HL-60 (cell line): ENCODE data around the gene MLXIP.

Source experiments
- DNase-seq, 2 experiments: peaks; one replicate each; pipeline ENCODE4 v3.0.0-alpha.2; 2010 to 2020; ENCODE audit warnings: low read depth in 1 of 2, low spot score in 1 of 2
- H3K27ac ChIP-seq: fragments of 250-450 bp; sonication (Bioruptor Pico); replicated peaks from 2 replicates; pipeline ENCODE4 v1.5.1; 2020; ENCODE audit warnings: mild to moderate bottlenecking, moderate library complexity
- H3K27me3 ChIP-seq: fragments of 250-450 bp; sonication (Bioruptor Pico); 2 replicates; pipeline ENCODE4 v1.5.1; 2021; ENCODE audit warnings: mild to moderate bottlenecking, moderate library complexity; ENCODE audit not compliant: insufficient read depth, poor library complexity, severe bottlenecking
- H3K4me3 ChIP-seq: replicated peaks from 2 replicates; pipeline ENCODE4 v1.5.1; 2011; ENCODE audit warnings: mild to moderate bottlenecking, control low read depth, low read length; ENCODE audit not compliant: insufficient read depth
- GABPA ChIP-seq: IDR thresholded peaks from 2 replicates; pipeline ENCODE4 v1.6.1; 2012; ENCODE audit warnings: low read depth
- POLR2AphosphoS5 ChIP-seq: IDR thresholded peaks from 2 replicates; pipeline ENCODE4 v1.6.1; 2012; ENCODE audit warnings: low read depth
- SPI1 ChIP-seq: IDR thresholded peaks from 2 replicates; pipeline ENCODE4 v1.6.1; 2012; ENCODE audit warnings: low read depth, mild to moderate bottlenecking, borderline replicate concordance
- TF ChIP-seq, protein P1 (sequence below): IDR thresholded peaks from 2 replicates; pipeline ENCODE4 v1.6.1; 2012; ENCODE audit warnings: low read depth; ENCODE audit not compliant: insufficient replicate concordance
- TF ChIP-seq, protein P2 (sequence below): IDR thresholded peaks from one replicate; pipeline ENCODE4 v1.5.1; 2011; ENCODE audit warnings: low read length, control low read depth, inconsistent platforms; ENCODE audit not compliant: insufficient read depth

MLXIP gene

DNA sequence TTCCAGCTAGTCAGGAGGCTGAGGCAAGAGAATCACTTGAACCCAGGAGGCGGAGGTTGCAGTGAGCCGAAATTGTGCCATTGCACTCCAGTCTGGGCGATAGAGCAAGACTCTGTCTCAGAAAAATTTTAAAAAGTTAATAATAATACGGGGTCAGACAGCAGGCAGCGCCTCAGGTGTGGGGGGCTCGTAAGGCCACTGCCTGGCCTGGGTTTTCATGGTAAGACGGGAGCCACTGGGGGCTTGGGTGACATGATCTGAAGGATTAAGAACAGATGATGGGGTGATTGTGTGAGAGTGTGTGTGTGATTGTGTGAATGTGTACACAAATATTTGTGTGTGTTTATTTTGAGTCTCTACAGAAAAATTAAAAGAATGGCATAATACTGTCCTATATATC, 33.3 kb upstream of the MLXIP start:
- Histone ChIP-seq H3K27ac (no peak overlapping the region), H3K4me3 (no peak overlapping the region), H3K27me3 (no peaks in the 10 kb centered on the region)
- no peak for DNase-seq
- TF ChIP-seq, protein P1, sequence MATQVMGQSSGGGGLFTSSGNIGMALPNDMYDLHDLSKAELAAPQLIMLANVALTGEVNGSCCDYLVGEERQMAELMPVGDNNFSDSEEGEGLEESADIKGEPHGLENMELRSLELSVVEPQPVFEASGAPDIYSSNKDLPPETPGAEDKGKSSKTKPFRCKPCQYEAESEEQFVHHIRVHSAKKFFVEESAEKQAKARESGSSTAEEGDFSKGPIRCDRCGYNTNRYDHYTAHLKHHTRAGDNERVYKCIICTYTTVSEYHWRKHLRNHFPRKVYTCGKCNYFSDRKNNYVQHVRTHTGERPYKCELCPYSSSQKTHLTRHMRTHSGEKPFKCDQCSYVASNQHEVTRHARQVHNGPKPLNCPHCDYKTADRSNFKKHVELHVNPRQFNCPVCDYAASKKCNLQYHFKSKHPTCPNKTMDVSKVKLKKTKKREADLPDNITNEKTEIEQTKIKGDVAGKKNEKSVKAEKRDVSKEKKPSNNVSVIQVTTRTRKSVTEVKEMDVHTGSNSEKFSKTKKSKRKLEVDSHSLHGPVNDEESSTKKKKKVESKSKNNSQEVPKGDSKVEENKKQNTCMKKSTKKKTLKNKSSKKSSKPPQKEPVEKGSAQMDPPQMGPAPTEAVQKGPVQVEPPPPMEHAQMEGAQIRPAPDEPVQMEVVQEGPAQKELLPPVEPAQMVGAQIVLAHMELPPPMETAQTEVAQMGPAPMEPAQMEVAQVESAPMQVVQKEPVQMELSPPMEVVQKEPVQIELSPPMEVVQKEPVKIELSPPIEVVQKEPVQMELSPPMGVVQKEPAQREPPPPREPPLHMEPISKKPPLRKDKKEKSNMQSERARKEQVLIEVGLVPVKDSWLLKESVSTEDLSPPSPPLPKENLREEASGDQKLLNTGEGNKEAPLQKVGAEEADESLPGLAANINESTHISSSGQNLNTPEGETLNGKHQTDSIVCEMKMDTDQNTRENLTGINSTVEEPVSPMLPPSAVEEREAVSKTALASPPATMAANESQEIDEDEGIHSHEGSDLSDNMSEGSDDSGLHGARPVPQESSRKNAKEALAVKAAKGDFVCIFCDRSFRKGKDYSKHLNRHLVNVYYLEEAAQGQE, result no peak
- no peak for TF ChIP-seq POLR2AphosphoS5
- TF ChIP-seq, protein P2, sequence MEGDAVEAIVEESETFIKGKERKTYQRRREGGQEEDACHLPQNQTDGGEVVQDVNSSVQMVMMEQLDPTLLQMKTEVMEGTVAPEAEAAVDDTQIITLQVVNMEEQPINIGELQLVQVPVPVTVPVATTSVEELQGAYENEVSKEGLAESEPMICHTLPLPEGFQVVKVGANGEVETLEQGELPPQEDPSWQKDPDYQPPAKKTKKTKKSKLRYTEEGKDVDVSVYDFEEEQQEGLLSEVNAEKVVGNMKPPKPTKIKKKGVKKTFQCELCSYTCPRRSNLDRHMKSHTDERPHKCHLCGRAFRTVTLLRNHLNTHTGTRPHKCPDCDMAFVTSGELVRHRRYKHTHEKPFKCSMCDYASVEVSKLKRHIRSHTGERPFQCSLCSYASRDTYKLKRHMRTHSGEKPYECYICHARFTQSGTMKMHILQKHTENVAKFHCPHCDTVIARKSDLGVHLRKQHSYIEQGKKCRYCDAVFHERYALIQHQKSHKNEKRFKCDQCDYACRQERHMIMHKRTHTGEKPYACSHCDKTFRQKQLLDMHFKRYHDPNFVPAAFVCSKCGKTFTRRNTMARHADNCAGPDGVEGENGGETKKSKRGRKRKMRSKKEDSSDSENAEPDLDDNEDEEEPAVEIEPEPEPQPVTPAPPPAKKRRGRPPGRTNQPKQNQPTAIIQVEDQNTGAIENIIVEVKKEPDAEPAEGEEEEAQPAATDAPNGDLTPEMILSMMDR, result no peak
- no peak for TF ChIP-seq SPI1
- TF ChIP-seq GABPA, result no peak

DNA sequence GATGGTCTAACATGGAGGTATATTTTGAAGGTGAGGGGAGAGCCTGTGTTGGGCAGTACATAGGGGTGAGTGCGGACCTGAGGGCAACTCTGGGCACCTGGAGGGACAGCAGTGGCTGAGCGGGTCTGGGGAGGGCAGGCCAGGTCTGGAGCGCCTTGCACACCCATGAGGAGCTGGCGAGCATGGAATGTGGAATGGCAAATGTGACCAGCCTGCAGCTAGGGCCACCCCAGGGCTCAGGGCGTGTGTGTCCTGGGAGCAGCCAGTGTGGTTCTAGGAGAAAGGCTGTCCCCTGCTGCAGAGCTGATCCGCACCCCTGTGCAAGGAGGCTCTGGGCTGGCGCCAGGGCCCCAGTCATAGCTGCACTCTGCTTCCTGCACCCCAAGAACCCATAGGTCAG, 32.4 kb upstream of the MLXIP start:
- no peak overlapping the region for H3K27ac ChIP-seq
- TF ChIP-seq SPI1 (no peak), POLR2AphosphoS5 (no peak), GABPA (no peak)
- TF ChIP-seq, protein P1, result no peak
- TF ChIP-seq, protein P2, result no peak
- no peak for DNase-seq
- H3K27me3 ChIP-seq, result no peaks in the 10 kb centered on the region
- H3K4me3 ChIP-seq, result no peak overlapping the region

DNA sequence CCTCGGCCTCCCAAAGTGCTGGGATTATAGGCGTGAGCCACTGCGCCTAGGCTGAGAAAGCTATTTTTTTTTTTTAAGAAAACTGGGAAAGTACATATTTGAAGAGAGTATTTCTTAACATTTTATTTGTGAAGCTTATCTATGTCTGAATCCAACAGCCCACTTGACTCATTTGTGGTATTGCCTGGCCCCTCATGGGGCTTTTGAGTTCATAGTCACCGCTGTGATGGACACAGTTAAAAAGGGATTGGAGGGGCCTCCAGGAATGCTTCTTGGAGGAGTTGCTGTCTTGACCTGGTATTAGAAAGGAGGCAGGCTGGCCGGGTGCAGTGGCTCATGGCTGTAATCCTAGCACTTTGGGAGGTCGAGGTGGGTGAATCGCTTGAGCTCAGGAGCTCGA, 30.4 kb upstream of the MLXIP start:
- TF ChIP-seq SPI1, result no peak
- TF ChIP-seq, protein P2, result no peak
- no peak for TF ChIP-seq GABPA
- no peak for TF ChIP-seq POLR2AphosphoS5
- TF ChIP-seq, protein P1, result no peak
- Histone ChIP-seq H3K27me3 (no peaks in the 10 kb centered on the region), H3K27ac (no peak overlapping the region), H3K4me3 (no peak overlapping the region)
- DNase-seq, result no peak
